Measurements from ENCODE around the gene TXNDC9.
"Not testable (repeated sequence)": the region's sequence is repeated elsewhere in the genome, so short reads cannot be mapped to it uniquely, and the experiment has no call there.

Gene TXNDC9

DNA sequence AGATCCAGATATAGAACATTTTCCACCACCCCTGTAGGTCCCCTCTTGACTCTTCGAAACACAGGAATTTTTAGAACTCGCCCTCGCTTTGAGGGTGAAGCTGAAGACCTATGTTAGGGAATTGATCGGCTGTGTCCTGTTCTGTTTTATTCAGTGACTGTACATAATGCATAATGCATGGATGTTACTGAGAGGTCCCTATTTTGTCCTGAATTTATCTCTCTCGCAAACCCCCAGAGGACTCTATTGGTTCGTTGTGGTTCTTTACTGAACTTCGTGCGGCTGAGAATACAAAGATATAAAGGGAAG lies 625 bp upstream of the TXNDC9 start:
- H3K4me3 ChIP-seq (ENCODE audit: low read depth, low read length): peak overlapping the region; percentile 91

DNA sequence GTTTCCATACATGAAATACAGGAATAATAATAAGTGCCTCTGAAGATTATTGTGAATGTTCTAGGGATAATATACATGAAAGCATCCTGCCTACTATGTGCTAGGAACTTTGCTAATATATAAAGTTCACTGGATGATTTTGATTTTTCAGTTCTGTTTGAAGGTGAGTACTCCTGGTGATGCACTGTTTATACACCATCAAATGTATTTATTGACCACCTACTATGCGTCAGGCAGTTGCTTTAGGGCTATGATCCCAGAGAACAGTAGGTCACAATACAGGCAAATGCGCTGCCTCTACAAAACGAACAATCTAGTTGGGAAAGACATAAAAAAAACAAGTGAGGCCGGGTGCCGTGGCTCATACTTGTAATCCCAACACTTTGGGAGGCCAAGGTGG lies 10.7 kb downstream of the TXNDC9 start:
- H3K4me3 ChIP-seq (ENCODE audit: low read depth, low read length): no peak overlapping the region

- not testable (repeated sequence) for H3K4me3 ChIP-seq (ENCODE audit: low read depth, low read length)
Measured at GRCh38 chr2:99317873-99318200, 18.3 kb downstream of the TXNDC9 start.

- no peak overlapping the region for H3K4me3 ChIP-seq (ENCODE audit: low read depth, low read length)
Measured at GRCh38 chr2:99317161-99317872, 18.8 kb downstream of the TXNDC9 start.

GRCh38 chr2:99301097-99301496 lies 35.0 kb downstream of the TXNDC9 start, which contains the start of gene LYG1:
Gene LYG1 (minus strand): TSS chr2:99301197. CDS start chr2:99295670, 5,527 bp downstream.
- not testable (repeated sequence) for H3K4me3 ChIP-seq (ENCODE audit: low read depth, low read length)

GRCh38 chr2:99299580-99299979 lies 36.6 kb downstream of the TXNDC9 start:
- no peak overlapping the region for H3K4me3 ChIP-seq (ENCODE audit: low read depth, low read length)

DNA sequence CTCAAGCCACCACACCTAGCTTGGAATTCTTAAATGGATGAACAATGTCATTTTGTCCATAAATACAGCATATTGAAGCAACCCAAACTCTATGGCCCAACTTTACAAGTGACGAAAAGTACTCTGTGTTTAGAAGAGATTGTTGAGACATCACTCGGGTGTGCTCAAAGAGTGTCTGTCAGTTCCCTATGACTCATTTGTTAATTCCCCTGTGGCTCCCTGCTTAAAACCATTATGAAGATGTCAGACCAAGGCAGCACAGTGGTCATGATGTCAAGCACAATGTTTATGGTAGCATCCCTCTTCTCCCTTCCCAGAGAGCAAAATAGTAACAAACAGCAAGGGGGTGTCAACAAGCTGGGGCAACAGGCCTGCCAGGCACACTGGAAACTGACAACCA lies 38.1 kb downstream of the TXNDC9 start:
- H3K4me3 ChIP-seq (ENCODE audit: low read depth, low read length): no peak overlapping the region

DNA sequence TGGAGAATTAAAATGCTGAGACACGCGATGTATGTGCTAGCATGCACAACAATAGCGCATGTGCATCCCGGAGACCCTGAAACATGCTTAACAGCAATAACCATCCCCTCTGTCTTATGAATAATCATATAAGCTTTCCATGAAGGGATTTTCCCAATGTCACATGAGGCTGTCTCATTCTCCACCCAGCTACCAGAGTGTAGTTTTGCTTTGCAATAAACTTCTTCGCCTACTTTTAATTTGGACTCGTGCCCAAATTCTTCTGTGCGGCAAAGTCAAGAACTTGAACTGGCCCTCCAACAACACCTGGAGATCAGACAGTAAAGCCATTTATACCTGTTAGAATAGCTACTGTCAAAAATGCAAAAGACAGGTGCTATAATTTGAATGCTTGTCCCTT lies 50.6 kb downstream of the TXNDC9 start:
- H3K4me3 ChIP-seq (ENCODE audit: low read depth, low read length): no peak overlapping the region

DNA sequence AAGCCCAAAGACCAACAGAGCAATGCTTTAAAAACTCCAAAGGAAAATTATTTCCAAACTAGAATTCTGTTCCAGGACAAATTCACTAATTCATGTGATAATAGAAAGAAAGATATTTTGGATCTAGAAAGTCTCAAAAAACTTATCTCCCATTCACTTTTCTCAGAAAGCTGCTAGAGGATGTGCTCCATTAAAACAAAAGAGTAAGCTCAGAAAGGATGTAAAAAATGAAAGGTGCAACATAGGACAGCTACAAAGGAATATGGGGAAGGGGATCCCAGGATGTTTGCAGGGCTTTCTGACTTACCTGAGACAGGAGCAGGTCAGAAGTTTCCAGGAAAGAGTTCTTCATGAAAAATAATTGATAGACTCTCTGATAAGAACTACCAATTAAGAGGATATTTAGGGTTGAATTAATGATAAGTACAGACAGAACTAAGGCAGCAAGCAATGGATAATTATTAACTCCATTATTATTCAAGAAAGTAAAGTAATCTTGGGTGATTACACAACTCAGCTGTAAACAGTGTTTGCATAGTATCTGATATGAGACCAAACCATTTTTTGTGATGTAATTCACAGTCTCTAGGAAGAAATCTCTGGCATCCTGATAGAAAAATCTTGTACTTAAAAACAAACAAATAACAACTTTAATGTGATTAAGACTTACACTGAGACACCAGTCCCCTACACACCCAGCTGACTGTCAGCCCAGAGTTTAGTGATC lies 56.0 kb downstream of the TXNDC9 start:
- H3K4me3 ChIP-seq (ENCODE audit: low read depth, low read length): no peak overlapping the region

GRCh38 chr2:99278793-99279291 lies 57.3 kb downstream of the TXNDC9 start:
- no peak overlapping the region for H3K4me3 ChIP-seq (ENCODE audit: low read depth, low read length)

GRCh38 chr2:99278195-99278765 lies 57.9 kb downstream of the TXNDC9 start:
- H3K4me3 ChIP-seq (ENCODE audit: low read depth, low read length): not testable (repeated sequence)

DNA sequence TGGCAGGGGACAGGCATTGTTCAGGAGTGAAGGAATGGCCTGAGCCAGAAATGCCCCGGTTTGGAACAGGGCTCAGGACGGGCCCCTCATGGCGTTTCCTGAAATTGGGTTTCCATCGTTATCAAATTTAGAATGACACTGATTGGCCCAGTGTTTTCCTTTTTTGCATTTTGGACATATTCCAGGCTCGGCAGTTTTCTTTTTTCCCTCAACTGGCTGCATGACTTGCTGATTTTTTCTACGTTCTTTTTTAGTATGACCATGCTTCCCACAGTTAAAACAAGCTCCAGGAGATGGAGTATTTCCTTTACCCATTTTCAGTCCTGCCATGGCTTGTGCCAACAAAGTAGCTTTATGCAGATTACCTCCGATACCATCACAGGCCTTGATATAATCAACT lies 60.3 kb downstream of the TXNDC9 start:
- no peak overlapping the region for H3K4me3 ChIP-seq (ENCODE audit: low read depth, low read length)

All from iPS-11a (cell line).